ENCODE results near the gene IL7R.
"Not testable (repeated sequence)": the region's sequence is repeated elsewhere in the genome, so short reads cannot be mapped to it uniquely, and the experiment has no call there.

Gene IL7R

DNA sequence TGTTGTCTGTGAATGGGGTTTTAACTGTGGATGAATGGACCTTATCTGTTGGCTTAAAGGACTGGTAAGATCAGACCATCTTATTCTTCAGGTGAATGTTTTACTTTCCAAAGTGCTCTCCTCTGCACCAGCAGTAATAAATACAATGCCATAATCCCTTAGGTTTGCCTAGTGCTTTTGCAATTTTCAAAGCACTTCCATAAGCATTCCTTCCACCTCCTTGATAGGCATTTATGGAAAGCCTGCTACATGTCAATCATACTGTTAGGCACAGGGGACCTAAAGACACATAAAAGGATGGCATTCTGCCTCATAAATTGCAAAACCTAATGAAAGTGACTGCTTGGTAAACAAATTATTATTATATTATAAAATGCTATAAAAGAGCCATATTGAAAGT, 21.4 kb downstream of the IL7R start:
- DNase-seq: no peak

DNA sequence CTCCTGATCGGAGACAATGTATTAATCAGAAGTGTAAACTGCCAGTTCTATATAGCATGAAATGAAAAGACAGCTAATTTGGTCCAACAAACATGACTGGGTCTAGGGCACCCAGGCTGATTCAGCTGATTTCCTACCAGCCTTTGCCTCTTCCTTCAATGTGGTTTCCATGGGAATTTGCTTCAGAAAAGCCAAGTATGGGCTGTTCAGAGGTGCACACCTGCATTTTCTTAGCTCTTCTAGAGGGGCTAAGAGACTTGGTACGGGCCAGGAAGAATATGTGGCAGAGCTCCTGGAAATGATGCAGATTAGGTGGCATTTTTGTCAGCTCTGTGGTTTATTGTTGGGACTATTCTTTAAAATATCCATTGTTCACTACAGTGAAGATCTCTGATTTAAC, 22.4 kb downstream of the IL7R start:
- DNase-seq: no peak

DNA sequence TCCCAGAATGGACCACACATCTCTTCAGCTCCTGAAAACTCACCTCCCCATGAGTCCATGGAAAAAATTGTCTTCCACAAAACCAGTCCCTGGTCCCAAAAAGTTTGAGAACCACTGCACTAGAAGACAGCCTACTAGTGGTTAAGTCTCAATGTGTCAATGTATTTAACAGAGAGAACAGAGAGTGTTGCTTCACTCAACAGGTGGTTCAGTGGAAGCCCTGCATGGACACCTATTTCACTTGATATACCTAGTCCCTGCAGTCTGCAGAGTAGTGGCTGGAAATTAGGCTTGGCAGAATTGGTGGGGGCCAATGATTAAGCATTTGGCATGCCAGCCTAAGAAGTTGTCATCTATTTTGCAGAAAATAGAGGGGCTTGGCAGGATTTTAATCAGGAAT, 23.0 kb downstream of the IL7R start:
- DNase-seq: no peak

DNA sequence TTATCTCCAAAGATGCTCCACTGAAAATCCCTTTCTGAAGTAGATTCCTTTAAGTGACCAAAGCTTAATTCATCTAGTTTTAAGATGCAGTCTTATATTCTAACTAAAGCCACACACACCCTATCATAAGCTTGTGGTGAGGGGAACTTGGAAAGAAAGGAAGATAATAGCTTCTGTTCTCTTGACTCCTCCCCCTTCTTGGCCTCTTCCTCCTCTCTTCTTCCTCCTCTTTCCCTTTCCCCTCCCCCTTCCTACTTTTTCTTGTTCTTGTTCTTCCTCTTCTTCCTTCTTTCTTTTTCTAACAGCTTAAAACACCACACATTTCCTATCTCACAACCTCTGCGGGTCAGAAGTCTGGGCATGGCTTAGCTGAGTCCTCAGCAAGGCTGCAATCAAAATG, 23.5 kb downstream of the IL7R start:
- DNase-seq: no peak

- no peak for DNase-seq
Observed at GRCh38 chr5:35881758-35882157, 25.1 kb downstream of the IL7R start.

- no peak for DNase-seq
Observed at GRCh38 chr5:35884191-35884769, 27.6 kb downstream of the IL7R start.

GRCh38 chr5:35884773-35885172, 28.1 kb downstream of the IL7R start:
- DNase-seq: no peak

DNA sequence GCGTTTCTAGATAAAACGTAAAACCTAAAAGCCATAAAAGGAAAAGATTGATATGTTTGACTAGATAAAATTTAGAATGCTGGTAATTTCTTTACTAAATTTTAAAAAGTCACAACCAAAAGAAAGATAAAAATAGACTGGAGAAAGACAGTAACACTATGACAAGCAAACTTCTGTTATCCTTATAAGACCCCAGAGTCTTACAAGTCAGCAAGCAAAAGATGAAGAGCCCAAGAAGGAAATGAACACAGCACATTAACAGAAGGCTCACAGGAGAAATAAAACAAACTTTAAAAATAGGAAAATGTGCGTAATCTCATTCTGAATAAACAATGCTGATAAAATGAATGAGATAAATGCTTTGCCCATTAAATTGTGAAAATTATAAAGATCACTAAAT, 29.7 kb downstream of the IL7R start:
- no peak for DNase-seq

- DNase-seq: no peak
Observed at GRCh38 chr5:35887321-35888100, 30.8 kb downstream of the IL7R start.

DNA sequence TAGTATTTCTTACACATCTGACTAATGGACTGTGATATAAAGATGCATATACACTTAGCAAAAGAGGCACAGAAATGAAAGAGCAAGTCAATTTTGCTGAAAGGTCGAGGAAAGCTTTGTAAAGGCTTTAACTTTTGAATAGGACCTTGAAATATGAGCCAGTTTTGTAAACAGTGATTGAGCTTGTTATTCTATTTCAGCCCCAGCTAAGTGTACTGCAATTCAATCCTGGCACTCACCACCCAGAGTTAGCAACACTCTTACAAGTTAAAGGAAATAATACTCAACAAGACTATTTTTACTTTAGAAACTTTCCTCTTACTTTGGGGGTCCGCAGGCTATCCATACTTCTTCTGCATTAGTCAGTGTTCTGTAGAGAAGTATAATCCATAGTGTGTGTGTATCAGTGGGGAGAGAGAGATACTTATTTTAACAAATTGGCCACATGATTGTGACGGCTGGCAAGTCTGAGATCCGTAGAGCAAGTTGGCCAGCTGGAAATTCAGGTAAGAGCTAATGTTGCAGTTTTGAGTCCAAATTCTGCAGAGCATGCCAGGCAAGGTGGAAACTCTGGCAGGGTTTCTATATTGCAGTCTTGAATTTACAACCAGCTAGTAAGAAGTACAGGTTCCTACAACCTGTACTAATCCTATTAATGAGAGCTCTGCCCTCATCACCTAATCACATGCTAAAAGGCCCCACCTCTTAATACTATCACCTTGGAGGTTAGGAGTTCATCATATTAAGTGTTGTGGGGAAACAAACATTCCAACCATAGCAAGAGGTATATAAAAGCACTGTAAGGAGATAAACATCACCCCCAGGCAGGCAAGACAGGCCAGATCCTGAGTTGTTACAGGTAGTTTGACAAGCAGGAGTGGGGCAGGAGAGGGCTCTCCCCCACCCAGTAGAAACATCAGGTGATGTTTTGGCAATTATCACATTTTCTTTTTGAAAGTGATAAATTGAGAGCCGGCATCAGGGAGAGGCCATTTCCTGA, 33.6 kb downstream of the IL7R start:
- DNase-seq: no peak

- not testable (repeated sequence) for DNase-seq
Observed at GRCh38 chr5:35892799-35893198, 36.1 kb downstream of the IL7R start.

DNA sequence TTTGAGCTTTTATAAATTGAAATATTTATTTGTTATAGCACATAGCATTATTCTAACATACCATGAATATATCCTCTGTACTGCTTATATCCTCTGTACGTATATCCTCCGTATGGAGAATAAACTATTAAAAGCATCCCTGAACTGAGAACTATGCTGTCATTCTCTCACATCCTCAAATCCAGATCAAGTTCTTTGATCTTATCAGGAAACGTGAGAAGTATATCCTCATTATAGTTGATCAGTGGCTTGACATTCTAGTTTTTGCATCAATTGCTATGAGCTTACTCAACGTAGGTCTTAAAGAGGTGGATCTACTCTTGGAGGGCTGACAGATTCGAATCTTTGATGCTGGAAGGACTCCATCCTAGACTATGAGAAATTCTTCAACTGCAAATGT, 37.4 kb downstream of the IL7R start:
- no peak for DNase-seq

DNA sequence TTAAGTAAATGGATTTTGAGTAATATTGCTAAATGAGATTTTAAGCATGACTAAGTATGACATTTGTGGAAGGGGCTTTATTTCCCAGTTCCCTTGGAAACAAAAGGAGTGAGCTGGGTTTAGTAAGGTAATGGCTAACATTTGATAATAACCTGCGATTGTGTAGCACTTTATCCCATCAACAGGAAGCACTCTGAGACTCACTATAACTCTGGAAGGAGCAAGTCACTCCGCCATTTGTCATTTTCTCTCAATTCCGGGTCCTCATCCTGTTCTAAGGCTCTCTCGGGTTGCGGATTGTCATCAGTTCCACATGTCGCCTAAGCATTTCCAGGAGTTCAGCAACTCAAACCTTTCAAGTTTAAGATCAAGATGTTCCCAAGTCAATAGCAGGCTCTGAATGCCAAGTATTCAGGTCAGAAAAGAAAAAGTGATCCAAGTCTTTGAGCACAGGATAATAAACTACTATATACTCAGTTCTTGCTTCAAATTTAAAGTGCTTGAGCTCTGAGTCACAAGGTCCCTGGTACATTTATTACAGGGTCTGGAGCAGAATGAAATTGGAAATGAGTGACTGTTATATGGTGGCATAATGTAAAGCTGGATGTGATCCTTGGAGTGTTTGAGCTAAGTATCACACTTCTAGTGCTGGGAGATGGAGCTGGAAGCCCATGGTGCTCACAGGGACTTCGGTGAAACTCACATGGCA, 42.4 kb downstream of the IL7R start:
- no peak for DNase-seq

- DNase-seq: no peak
Observed at GRCh38 chr5:35899800-35900199, 43.1 kb downstream of the IL7R start.

- no peak for DNase-seq
Observed at GRCh38 chr5:35900972-35901695, 44.4 kb downstream of the IL7R start.

DNA sequence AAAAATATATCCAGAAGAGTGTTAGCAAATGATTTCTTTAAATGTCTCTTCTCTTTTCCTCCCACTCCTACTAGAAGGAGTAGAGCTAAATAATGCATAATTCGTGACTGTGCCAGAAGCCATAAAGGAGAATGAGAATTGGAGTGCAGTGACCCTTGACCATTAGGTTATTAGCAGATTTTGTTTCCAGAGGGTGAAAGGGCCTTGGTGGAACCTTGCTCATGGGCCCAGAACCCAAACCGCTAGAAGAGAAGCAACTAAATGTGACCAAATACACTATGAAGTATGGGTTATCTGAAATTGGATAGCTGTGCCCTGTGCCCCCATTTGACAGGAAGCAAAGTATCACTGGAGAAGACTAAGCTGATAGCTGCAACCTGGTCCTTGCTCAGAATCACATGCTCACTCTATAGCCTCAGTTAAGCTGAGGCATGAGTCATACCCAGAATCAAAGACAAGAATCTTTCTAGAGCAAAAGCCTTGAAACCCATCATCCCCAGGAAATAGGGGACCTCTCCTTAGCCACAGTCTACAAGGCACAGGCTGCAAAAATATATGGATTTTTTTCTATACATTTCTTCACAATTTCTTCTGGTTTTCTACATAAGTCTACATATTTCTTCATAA, 45.5 kb downstream of the IL7R start:
- DNase-seq: no peak

DNA sequence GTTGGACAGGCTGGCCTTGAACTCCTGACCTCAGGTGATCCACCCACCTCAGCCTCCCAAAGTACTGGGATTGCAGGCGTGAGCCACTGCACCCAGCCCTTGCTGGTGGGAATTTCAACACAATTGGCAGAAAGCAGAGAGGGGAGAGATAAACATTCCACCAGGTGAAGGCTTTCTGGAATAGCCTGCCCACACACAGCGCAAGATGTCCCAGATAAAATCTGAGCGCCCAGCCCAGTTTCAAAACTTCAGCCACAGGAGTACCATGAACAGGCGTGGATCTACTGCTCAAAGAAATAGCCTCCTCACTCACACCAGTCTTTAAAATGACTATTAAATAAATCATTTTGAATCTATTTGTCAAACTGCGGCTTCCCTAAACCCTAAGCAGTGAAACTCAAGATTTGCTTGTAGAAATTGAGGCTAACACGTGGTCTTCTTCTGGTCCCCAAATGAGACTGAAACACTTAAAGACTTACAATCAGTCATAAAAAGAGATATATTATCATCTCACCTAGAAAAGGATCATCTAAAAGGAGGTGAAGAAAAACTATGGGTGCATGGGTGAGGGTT, 47.0 kb downstream of the IL7R start:
- no peak for DNase-seq

DNA sequence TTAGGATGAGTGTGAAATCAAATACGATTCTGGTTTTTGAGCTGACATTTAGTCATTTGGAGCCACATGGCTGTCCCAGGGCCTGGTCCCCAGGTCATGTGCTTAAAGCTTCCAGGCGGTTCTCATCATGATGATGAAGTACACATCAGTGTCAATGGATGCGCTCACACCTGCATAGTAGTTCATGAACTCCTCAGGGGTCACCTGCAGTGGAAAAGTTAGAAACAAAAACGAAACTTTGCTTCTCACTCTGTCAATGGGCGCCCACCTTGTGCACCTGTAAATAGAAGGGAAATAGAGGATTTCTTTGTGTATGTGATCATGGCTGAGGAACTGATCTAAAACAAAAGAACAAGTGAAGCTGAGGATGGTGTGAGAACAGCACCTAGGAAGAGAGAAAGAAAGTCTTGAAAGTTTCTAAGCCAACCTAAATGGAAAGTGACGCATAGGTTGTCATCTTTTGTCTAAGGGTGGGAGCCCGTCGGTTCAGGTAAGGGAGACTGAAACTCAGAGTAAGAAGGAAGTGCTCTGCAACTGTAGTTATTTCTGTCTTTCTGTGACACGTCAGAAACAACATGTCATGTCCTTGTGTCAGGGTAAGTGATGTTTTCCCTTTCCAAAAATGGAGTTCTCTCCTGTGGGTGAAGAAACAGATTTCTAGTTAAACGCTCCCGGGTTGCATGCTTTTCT, 47.9 kb downstream of the IL7R start:
- DNase-seq: no peak

DNA sequence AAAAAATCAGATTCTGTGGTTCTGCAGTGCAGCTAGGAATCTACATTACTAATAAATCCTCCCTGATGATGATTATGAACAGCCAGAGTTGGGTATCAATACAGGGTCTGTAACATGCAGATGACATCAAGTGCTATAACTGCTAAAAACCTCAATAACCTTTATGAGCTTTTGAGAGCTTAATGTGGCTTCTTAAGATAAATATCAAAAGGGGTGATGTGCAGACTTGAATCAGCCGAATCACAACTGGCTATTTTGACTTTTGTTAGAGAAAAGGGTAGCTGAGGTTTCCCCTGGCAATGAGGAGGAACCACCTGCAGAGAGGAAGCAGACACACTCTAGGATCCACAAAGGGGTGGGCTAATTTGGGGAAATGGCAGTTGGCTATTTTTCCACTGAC, 51.5 kb downstream of the IL7R start:
- DNase-seq: no peak

DNA sequence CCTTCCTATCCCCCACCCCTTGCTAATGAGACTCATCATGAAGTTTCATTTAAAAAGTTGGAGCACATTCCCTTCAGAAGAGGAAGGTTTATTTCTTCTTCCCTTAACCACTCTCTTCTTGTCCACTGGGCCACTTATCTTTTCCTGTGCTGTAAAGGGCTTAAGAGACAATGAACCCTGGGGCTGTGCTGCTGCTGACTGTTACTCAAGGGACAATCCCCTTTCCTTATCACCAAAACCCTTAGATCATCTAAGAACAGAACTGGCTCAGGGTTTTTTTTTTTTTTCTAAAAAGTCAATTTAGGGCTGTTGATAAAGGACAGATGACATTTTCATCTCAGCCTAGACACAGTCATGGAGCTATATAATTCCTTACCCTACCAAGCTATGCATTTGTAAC, 52.1 kb downstream of the IL7R start:
- no peak for DNase-seq

GRCh38 chr5:35919191-35919590, 62.5 kb downstream of the IL7R start:
- DNase-seq: no peak
